ENCODE results near the gene LIPC. TPM values are rescaled to one million over a fixed set of nuclear protein-coding genes. Genes with fewer than 3 reads are reported as not detected.

The LIPC gene
- polyA plus RNA-seq, 1 of the 3 experiments (the other 2 are of a cell fraction) = not detected

DNA sequence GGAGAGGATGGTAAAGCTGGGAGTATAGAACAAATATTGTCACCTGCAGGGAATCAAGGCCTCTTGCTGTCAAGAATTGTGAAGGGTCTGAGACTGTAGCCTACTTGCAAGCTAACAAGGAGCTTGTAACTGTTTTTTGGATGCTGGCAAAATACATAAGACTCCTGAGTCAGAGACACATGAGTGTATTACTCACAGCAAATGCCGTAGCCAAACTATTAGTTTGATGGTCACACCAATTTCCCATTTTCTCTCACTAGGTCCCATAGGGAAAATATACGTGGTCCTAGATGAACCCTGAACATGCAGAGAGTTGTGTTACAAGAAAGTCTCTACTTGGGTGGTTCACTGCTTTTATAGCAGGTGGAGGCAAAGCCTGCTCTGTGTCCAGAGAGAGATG lies 44.7 kb upstream of the LIPC start:
- no peak overlapping the region for H3K4me3 ChIP-seq (ENCODE audit: low read depth in 2 of 2, low read length in 1 of 2)
- CTCF ChIA-PET = no interaction called here
- no peaks in the 10 kb centered on the region for H3K79me2 ChIP-seq (ENCODE audit: insufficient read depth)
- WGBS (ENCODE audit: low lambda C conversion rate) = 58% methylated on average over 2 of the region's 2 CpGs
- DNase-seq = no peak
- no peaks in the 10 kb centered on the region for H3K36me3 ChIP-seq (replicated peaks in 1 of 2; ENCODE audit: control insufficient read depth in 1 of 2, insufficient read depth in 2 of 2, low read length in 1 of 2)
- no peaks in the 10 kb centered on the region for H3K9me3 ChIP-seq
- no peaks in the 10 kb centered on the region for H3K27me3 ChIP-seq (ENCODE audit: insufficient read depth)
- peaks cover 0 to 3% of the 10 kb centered on the region in 2 experiments; a peak in 1 of 4 replicates for H3K4me1 ChIP-seq (ENCODE audit: control insufficient read depth in 1 of 2, insufficient read depth in 2 of 2, low read depth in 1 of 2, low read length in 1 of 2)
- no peaks in the 10 kb centered on the region for H3K9me2 ChIP-seq
- no peaks in the 10 kb centered on the region for H4K20me1 ChIP-seq (ENCODE audit: insufficient read depth)
- H3K4me2 ChIP-seq = no peak overlapping the region
- TF ChIP-seq, protein P1, sequence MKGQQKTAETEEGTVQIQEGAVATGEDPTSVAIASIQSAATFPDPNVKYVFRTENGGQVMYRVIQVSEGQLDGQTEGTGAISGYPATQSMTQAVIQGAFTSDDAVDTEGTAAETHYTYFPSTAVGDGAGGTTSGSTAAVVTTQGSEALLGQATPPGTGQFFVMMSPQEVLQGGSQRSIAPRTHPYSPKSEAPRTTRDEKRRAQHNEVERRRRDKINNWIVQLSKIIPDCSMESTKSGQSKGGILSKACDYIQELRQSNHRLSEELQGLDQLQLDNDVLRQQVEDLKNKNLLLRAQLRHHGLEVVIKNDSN (IDR thresholded peaks at IDR 0.05; ENCODE audit: borderline replicate concordance, low read depth) = no peak
- TF ChIP-seq, protein P2, sequence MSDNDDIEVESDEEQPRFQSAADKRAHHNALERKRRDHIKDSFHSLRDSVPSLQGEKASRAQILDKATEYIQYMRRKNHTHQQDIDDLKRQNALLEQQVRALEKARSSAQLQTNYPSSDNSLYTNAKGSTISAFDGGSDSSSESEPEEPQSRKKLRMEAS (IDR thresholded peaks at IDR 0.05; ENCODE audit: low read depth) = no peak
- no peak for TF ChIP-seq EZH2phosphoT487 (IDR thresholded peaks at IDR 0.05; ENCODE audit: borderline replicate concordance, low read depth)
- no peak for TF ChIP-seq EP300 (IDR thresholded peaks at IDR 0.05; ENCODE audit: borderline replicate concordance in 1 of 2, low read depth in 1 of 2, low read length in 1 of 2)
- TF ChIP-seq GATA2 (CRISPR knock-in tag; IDR thresholded peaks at IDR 0.05) = no peak
- TF ChIP-seq, protein P3, sequence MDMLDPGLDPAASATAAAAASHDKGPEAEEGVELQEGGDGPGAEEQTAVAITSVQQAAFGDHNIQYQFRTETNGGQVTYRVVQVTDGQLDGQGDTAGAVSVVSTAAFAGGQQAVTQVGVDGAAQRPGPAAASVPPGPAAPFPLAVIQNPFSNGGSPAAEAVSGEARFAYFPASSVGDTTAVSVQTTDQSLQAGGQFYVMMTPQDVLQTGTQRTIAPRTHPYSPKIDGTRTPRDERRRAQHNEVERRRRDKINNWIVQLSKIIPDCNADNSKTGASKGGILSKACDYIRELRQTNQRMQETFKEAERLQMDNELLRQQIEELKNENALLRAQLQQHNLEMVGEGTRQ (IDR thresholded peaks at IDR 0.05; ENCODE audit: borderline replicate concordance, low read depth, low read length) = no peak
- no peak for TF ChIP-seq POLR2AphosphoS5 (IDR thresholded peaks at IDR 0.05; ENCODE audit: low read depth, low read length)
- TF ChIP-seq, protein P4, sequence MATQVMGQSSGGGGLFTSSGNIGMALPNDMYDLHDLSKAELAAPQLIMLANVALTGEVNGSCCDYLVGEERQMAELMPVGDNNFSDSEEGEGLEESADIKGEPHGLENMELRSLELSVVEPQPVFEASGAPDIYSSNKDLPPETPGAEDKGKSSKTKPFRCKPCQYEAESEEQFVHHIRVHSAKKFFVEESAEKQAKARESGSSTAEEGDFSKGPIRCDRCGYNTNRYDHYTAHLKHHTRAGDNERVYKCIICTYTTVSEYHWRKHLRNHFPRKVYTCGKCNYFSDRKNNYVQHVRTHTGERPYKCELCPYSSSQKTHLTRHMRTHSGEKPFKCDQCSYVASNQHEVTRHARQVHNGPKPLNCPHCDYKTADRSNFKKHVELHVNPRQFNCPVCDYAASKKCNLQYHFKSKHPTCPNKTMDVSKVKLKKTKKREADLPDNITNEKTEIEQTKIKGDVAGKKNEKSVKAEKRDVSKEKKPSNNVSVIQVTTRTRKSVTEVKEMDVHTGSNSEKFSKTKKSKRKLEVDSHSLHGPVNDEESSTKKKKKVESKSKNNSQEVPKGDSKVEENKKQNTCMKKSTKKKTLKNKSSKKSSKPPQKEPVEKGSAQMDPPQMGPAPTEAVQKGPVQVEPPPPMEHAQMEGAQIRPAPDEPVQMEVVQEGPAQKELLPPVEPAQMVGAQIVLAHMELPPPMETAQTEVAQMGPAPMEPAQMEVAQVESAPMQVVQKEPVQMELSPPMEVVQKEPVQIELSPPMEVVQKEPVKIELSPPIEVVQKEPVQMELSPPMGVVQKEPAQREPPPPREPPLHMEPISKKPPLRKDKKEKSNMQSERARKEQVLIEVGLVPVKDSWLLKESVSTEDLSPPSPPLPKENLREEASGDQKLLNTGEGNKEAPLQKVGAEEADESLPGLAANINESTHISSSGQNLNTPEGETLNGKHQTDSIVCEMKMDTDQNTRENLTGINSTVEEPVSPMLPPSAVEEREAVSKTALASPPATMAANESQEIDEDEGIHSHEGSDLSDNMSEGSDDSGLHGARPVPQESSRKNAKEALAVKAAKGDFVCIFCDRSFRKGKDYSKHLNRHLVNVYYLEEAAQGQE (IDR thresholded peaks at IDR 0.05; ENCODE audit: low read depth, low read length) = no peak
- TF ChIP-seq SMC3 (IDR thresholded peaks at IDR 0.05; ENCODE audit: low read depth, low read length) = no peak
- TF ChIP-seq, protein P5, sequence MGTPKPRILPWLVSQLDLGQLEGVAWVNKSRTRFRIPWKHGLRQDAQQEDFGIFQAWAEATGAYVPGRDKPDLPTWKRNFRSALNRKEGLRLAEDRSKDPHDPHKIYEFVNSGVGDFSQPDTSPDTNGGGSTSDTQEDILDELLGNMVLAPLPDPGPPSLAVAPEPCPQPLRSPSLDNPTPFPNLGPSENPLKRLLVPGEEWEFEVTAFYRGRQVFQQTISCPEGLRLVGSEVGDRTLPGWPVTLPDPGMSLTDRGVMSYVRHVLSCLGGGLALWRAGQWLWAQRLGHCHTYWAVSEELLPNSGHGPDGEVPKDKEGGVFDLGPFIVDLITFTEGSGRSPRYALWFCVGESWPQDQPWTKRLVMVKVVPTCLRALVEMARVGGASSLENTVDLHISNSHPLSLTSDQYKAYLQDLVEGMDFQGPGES (IDR thresholded peaks at IDR 0.05; ENCODE audit: low read depth, low read length) = no peak
- no peak for TF ChIP-seq YY1 (IDR thresholded peaks at IDR 0.05; ENCODE audit: low read depth)
- no peak for TF ChIP-seq RAD21 (IDR thresholded peaks at IDR 0.05; ENCODE audit: low read length)
- POLR2A ChIA-PET = no interaction called here
- no peaks in the 10 kb centered on the region for H3F3A ChIP-seq (replicated peaks; ENCODE audit: insufficient read depth)
- no peak overlapping the region for H3K27ac ChIP-seq (ENCODE audit: low read depth in 2 of 2, low read length in 1 of 2)
- H3K9ac ChIP-seq = no peak overlapping the region
- H2AFZ ChIP-seq (ENCODE audit: low read depth) = no peak overlapping the region
